MCF 10A (cell line): Measurements from ENCODE around the gene IGSF6. TPM values are rescaled to one million over a fixed set of nuclear protein-coding genes. Genes with fewer than 3 reads are reported as not detected.

ENCODE experiments used
- BruUV-seq: library from RNA; stranded (reverse); fragments of 400-500 nt; replicated peaks from 2 replicates; lab custom pipeline; 2021; lab: Mats Ljungman, UMichigan
- CTCF ChIA-PET: fragments of 300-600 bp; sonication (Branson Sonifier 250); formaldehyde crosslinking; extraction: SDS; loops from one replicate; lab custom pipeline; 2021; ENCODE audit warnings: antibody characterized with exemption, inconsistent platforms; lab: Yijun Ruan, JAX
- POLR2A ChIA-PET: fragments of 300-600, 350-650 bp; sonication (Branson Sonifier 250); formaldehyde crosslinking; extraction: SDS; loops from one replicate; lab custom pipeline; 2020; ENCODE audit warnings: antibody characterized with exemption, inconsistent platforms; lab: Yijun Ruan, JAX
- DNase-seq: peaks from one replicate; pipeline ENCODE4 v3.0.0-alpha.2; 2018; ENCODE audit not compliant: unreplicated experiment
- H3K27ac Mint-ChIP-seq: one replicate; pipeline ENCODE4 v1.8.0; 2022; ENCODE audit warnings: mild to moderate bottlenecking, low read depth, mixed read lengths; ENCODE audit not compliant: unreplicated experiment
- H3K27me3 Mint-ChIP-seq: one replicate; pipeline ENCODE4 v1.8.0; 2022; ENCODE audit warnings: mixed read lengths; ENCODE audit not compliant: insufficient read depth, unreplicated experiment
- H3K36me3 Mint-ChIP-seq: one replicate; pipeline ENCODE4 v1.8.0; 2022; ENCODE audit warnings: mild to moderate bottlenecking, moderate library complexity, mixed read lengths; ENCODE audit not compliant: insufficient read depth, unreplicated experiment
- H3K4me1 Mint-ChIP-seq: one replicate; pipeline ENCODE4 v1.8.0; 2022; ENCODE audit warnings: mixed read lengths; ENCODE audit not compliant: insufficient read depth, unreplicated experiment
- H3K4me3 Mint-ChIP-seq: one replicate; pipeline ENCODE4 v1.8.0; 2022; ENCODE audit warnings: mild to moderate bottlenecking, moderate library complexity, mixed read lengths; ENCODE audit not compliant: unreplicated experiment
- H3K9me3 Mint-ChIP-seq: one replicate; pipeline ENCODE4 v1.8.0; 2022; ENCODE audit warnings: mixed read lengths; ENCODE audit not compliant: unreplicated experiment
- intact Hi-C: fragments of 100-400 bp; cut with micrococcal nuclease; formaldehyde crosslinking; loops from 2 replicates; pipeline ENCODE4 v1.14.1; 2022
- total RNA-seq: library from RNA; stranded (reverse); gene quantifications from 2 replicates; pipeline ENCODE4 v1.2.3, GENCODE V29; 2022
- TF ChIP-seq, protein P1 (sequence below): fragments of 200-600 bp; IDR thresholded peaks from one replicate; pipeline ENCODE4 v1.8.0; 2022; ENCODE audit warnings: antibody characterized with exemption, mild to moderate bottlenecking; ENCODE audit not compliant: unreplicated experiment

IGSF6 gene
- total RNA-seq, 1 experiment from 2014 or later = not detected

DNA sequence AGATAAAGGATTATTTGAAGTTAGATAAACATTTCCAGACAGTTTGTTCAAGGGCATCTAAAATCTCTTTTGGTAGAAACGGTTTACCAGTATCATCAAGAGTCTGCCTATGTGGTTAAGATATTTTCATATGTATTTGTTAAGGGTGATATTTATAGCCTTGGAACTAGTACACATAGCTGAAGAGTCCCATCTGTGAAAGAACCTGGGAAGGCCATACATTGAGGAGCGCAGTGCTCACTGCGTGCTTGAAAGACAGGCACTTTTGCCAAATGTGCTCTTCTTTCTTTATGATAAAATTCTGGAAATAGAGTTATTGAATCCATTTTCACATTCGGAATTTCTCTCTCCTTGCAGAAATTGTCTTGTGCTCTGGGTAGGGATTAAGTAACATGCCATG is 7.7 kb downstream of the IGSF6 start:
- BruUV-seq = no TSS peak

DNA sequence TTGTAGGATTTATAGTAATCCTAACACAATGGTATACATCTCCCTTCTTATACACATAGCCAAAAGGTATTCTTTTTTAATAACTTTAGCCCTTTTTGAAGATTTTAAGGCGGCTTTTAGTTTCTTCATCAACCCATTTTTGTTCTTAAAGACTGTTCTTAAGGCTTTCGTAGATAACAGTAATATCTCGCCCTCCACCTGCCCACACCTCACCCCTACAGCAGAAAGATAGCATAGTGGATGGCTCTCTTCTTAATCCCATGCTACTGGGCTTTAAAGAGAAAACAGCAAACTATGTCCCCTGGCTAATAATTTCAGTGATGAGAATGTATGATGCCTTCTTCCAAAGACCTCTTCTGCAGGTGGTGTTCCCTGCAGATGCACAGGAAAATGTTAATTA is 8.6 kb downstream of the IGSF6 start:
- Mint-ChIP-seq H3K27ac (no peak overlapping the region), H3K27me3 (no peaks in the 10 kb centered on the region), H3K36me3 (no peaks in the 10 kb centered on the region), H3K4me1 (peaks cover under 1% of the 10 kb centered on the region), H3K9me3 (no peaks in the 10 kb centered on the region), H3K4me3 (no peak overlapping the region)
- no peak for DNase-seq
- POLR2A ChIA-PET = no interaction called here
- CTCF ChIA-PET = interaction anchor here (0.6 to 12.5 kb wide), 4 partner anchors 13 to 298 kb away, joined by 3 to 104 read pairs (median 3); no protein-coding TSS in a partner anchor
- BruUV-seq = no TSS peak
- intact Hi-C loops = no loop called here
- TF ChIP-seq, protein P1, sequence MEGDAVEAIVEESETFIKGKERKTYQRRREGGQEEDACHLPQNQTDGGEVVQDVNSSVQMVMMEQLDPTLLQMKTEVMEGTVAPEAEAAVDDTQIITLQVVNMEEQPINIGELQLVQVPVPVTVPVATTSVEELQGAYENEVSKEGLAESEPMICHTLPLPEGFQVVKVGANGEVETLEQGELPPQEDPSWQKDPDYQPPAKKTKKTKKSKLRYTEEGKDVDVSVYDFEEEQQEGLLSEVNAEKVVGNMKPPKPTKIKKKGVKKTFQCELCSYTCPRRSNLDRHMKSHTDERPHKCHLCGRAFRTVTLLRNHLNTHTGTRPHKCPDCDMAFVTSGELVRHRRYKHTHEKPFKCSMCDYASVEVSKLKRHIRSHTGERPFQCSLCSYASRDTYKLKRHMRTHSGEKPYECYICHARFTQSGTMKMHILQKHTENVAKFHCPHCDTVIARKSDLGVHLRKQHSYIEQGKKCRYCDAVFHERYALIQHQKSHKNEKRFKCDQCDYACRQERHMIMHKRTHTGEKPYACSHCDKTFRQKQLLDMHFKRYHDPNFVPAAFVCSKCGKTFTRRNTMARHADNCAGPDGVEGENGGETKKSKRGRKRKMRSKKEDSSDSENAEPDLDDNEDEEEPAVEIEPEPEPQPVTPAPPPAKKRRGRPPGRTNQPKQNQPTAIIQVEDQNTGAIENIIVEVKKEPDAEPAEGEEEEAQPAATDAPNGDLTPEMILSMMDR = no peak

More for the DNA sequence above, 7.7 kb downstream of the IGSF6 start:
- Mint-ChIP-seq H3K4me1 (no peaks in the 10 kb centered on the region), H3K27me3 (no peaks in the 10 kb centered on the region), H3K27ac (no peak overlapping the region), H3K4me3 (no peak overlapping the region), H3K9me3 (no peaks in the 10 kb centered on the region), H3K36me3 (no peaks in the 10 kb centered on the region)
- no peak for DNase-seq
- CTCF ChIA-PET = interaction anchor here (1.7 to 12.5 kb wide), 2 partner anchors 12 to 64 kb away, joined by 10 to 104 read pairs; no protein-coding TSS in a partner anchor
- POLR2A ChIA-PET = interaction anchor here (0.6 kb wide), 1 partner anchor 494 kb away, joined by 3 read pairs; no protein-coding TSS in a partner anchor
- TF ChIP-seq, protein P1 = no peak
- intact Hi-C loops = no loop called here

DNA sequence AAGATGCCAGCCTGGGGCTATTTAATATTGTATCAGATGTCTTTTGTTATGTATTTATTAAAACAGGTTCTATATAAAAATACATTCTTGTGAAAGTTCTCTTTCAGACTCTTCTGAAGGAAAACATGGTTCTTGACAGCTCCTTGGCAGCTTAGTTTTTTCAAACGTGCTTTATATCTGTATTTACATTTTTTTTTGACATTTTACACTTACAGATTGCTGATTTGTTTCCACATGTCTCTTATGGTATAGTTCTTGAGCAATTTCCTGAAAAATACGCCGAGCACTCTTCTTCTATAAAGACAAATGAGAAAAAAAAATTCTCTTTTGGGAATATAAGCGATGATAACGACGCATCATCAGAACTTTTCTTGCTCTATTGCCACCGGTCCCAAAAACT is 9.5 kb downstream of the IGSF6 start:
- Mint-ChIP-seq H3K9me3 (no peaks in the 10 kb centered on the region), H3K4me3 (no peak overlapping the region), H3K27ac (no peak overlapping the region), H3K27me3 (no peaks in the 10 kb centered on the region), H3K36me3 (no peaks in the 10 kb centered on the region), H3K4me1 (peaks cover 8% of the 10 kb centered on the region)
- DNase-seq = no peak
- TF ChIP-seq, protein P1 = no peak
- no TSS peak for BruUV-seq
- intact Hi-C loops = no loop called here
- ChIA-PET CTCF (interaction anchor here (0.5 to 12.5 kb wide), 8 partner anchors 10 to 589 kb away, joined by 3 to 104 read pairs (median 4); no protein-coding TSS in a partner anchor), POLR2A (interaction anchor here (0.6 kb wide), 1 partner anchor 44 kb away, joined by 3 read pairs; no protein-coding TSS in a partner anchor)

DNA sequence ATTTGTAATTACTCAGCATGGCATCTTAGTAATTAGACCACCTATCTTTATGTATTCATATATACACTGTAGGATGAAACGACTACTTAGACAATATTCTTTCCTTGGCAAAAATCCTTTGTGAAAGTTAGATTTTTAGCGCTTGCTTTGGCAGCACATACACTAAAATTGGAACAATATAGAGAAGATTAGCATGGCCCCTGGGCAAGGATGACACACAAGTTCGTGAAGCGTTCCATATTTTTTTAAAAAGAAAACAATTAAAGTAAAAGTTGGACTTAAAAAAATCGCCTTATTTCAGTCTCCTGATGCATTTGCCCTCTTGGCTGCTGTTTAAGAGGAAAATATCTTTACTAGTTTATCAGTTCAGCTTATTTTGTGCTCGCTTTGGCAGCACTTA is 10.5 kb downstream of the IGSF6 start:
- ChIA-PET CTCF (interaction anchor here (0.6 to 12.5 kb wide), 9 partner anchors 15 to 1794 kb away, joined by 3 to 104 read pairs (median 3); no protein-coding TSS in a partner anchor), POLR2A (interaction anchor here (1.0 to 1.8 kb wide), 2 partner anchors 40 to 58 kb away, joined by 3 to 7 read pairs; no protein-coding TSS in a partner anchor)
- no peak overlapping the region for H3K4me3 Mint-ChIP-seq
- H3K4me1 Mint-ChIP-seq = peaks cover 8% of the 10 kb centered on the region
- TF ChIP-seq, protein P1 = no peak
- DNase-seq = no peak
- H3K27me3 Mint-ChIP-seq = no peaks in the 10 kb centered on the region
- no peaks in the 10 kb centered on the region for H3K36me3 Mint-ChIP-seq
- no peaks in the 10 kb centered on the region for H3K9me3 Mint-ChIP-seq
- no TSS peak for BruUV-seq
- intact Hi-C loops = no loop called here
- H3K27ac Mint-ChIP-seq = no peak overlapping the region
